Epithelial cell of prostate (primary cell): ENCODE measurements around the gene PRKAB1.

Experiments
- DNase-seq: peaks from one replicate; pipeline ENCODE4 v3.0.0-alpha.2; 2011; ENCODE audit warnings: low read depth, low spot score
- H3K27ac ChIP-seq: fragments of 450-650 bp; 2 replicates; pipeline ENCODE4 v1.5.1; 2017; ENCODE audit warnings: mild to moderate bottlenecking

PRKAB1 gene

GRCh38 chr12:119660076-119660475 is 7.9 kb upstream of the PRKAB1 start:
- no peak overlapping the region for H3K27ac ChIP-seq
- DNase-seq, result no peak

GRCh38 chr12:119661882-119662281 is 6.1 kb upstream of the PRKAB1 start:
- no peak overlapping the region for H3K27ac ChIP-seq
- no peak for DNase-seq

- H3K27ac ChIP-seq, result no peak overlapping the region
- no peak for DNase-seq
These were observed 3.3 kb upstream of the PRKAB1 start for GRCh38 chr12:119664642-119665041.

GRCh38 chr12:119665164-119665929 is 2.6 kb upstream of the PRKAB1 start:
- DNase-seq, result no peak
- H3K27ac ChIP-seq, result no peak overlapping the region

GRCh38 chr12:119666226-119666795 is 1.6 kb upstream of the PRKAB1 start:
- no peak overlapping the region for H3K27ac ChIP-seq

GRCh38 chr12:119666900-119667576 is 895 bp upstream of the PRKAB1 start:
- no peak for DNase-seq
- no peak overlapping the region for H3K27ac ChIP-seq

More at GRCh38 chr12:119666226-119666795, 1.6 kb upstream of the PRKAB1 start:
- no peak for DNase-seq

GRCh38 chr12:119668324-119668841 is 450 bp downstream of the PRKAB1 start:
- no peak for DNase-seq
- peak overlapping the region; percentile 99 for H3K27ac ChIP-seq

GRCh38 chr12:119669744-119670472 is 2.0 kb downstream of the PRKAB1 start:
- peak overlapping the region; percentile 99 for H3K27ac ChIP-seq
- peak; percentile 59 for DNase-seq

- H3K27ac ChIP-seq, result no peak overlapping the region
- DNase-seq, result no peak
These were observed 3.1 kb downstream of the PRKAB1 start for GRCh38 chr12:119671070-119671469.

GRCh38 chr12:119672194-119672593 is 4.3 kb downstream of the PRKAB1 start:
- no peak overlapping the region for H3K27ac ChIP-seq
- no peak for DNase-seq

GRCh38 chr12:119673634-119674033 is 5.7 kb downstream of the PRKAB1 start:
- peak overlapping the region; percentile 38 for H3K27ac ChIP-seq
- no peak for DNase-seq

GRCh38 chr12:119674560-119674959 is 6.6 kb downstream of the PRKAB1 start:
- DNase-seq, result no peak
- peak overlapping the region; percentile 38 for H3K27ac ChIP-seq

GRCh38 chr12:119676022-119676421 is 8.1 kb downstream of the PRKAB1 start:
- DNase-seq, result no peak
- no peak overlapping the region for H3K27ac ChIP-seq

- H3K27ac ChIP-seq, result no peak overlapping the region
- DNase-seq, result no peak
These were observed 8.6 kb downstream of the PRKAB1 start for GRCh38 chr12:119676573-119676972.

- no peak for DNase-seq
- H3K27ac ChIP-seq, result no peak overlapping the region
These were observed 10.5 kb downstream of the PRKAB1 start for GRCh38 chr12:119678459-119678858.

GRCh38 chr12:119679081-119679480 is 11.1 kb downstream of the PRKAB1 start:
- H3K27ac ChIP-seq, result no peak overlapping the region
- DNase-seq, result no peak

GRCh38 chr12:119679490-119679889 is 11.6 kb downstream of the PRKAB1 start:
- no peak overlapping the region for H3K27ac ChIP-seq
- DNase-seq, result no peak

- DNase-seq, result no peak
These were observed 13.2 kb downstream of the PRKAB1 start for GRCh38 chr12:119681111-119681510.

GRCh38 chr12:119681728-119682638 is 14.1 kb downstream of the PRKAB1 start:
- no peak overlapping the region for H3K27ac ChIP-seq
- no peak for DNase-seq

More at GRCh38 chr12:119681111-119681510, 13.2 kb downstream of the PRKAB1 start:
- no peak overlapping the region for H3K27ac ChIP-seq
